Stomach (tissue), 4 donors: ENCODE measurements around the gene MEGF6.

Experiments used
- CTCF ChIP-seq, 7 experiments: fragments of 450-650 bp in 4 of 7; fragments of 200-600 bp in 3 of 7; sonication (generic) in 3 of 7; IDR thresholded peaks; one replicate each; pipeline ENCODE4 v1.5.1; 2016 to 2019; ENCODE audit warnings: antibody characterized with exemption in 7 of 7, control low read depth in 2 of 7, mild to moderate bottlenecking in 1 of 7
- EP300 ChIP-seq: sonication (generic); formaldehyde crosslinking; IDR thresholded peaks from one replicate; pipeline ENCODE4 v1.6.1; 2017; ENCODE audit warnings: antibody characterized with exemption

- TF ChIP-seq CTCF (IDR thresholded peaks at IDR 0.05), result no peak
- TF ChIP-seq EP300, result no peak
These were observed 16.4 kb upstream of the MEGF6 start for GRCh38 chr1:3627515-3628253.
